ENCODE data around the gene PPP1R3G.

Gene PPP1R3G

GRCh38 chr6:5094327-5094726, 9.2 kb downstream of the PPP1R3G start:
- DNase-seq (ENCODE audit: low spot score), result no peak

GRCh38 chr6:5095236-5095635, 10.1 kb downstream of the PPP1R3G start:
- no peak for DNase-seq (ENCODE audit: low spot score)

DNA sequence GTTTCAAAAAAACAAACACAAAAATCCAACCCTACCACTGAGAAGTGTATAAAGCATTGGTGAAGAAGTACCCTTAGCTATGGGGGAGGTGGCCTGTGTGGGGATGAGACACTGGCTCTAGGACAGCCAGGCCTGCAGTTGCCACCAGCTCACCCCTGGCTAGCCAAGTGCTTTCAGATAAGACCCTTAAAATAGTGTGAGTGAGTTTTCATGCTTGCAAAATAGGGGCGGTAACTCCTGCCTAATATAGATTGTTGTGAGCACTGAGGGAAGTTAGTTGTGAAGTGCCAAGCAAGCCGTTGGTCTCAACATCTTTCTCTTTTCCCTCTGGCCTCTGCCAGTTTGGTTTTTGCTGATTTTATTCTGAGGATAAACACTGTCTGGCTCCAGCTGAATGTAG, 11.3 kb downstream of the PPP1R3G start:
- no peak for DNase-seq (ENCODE audit: low spot score)

GRCh38 chr6:5098501-5099270, 13.5 kb downstream of the PPP1R3G start:
- DNase-seq (ENCODE audit: low spot score), result no peak

- DNase-seq (ENCODE audit: low spot score), result no peak
Observed at GRCh38 chr6:5099537-5099936, 14.4 kb downstream of the PPP1R3G start.

- no peak for DNase-seq (ENCODE audit: low spot score)
Observed at GRCh38 chr6:5100806-5101205, 15.7 kb downstream of the PPP1R3G start.

DNA sequence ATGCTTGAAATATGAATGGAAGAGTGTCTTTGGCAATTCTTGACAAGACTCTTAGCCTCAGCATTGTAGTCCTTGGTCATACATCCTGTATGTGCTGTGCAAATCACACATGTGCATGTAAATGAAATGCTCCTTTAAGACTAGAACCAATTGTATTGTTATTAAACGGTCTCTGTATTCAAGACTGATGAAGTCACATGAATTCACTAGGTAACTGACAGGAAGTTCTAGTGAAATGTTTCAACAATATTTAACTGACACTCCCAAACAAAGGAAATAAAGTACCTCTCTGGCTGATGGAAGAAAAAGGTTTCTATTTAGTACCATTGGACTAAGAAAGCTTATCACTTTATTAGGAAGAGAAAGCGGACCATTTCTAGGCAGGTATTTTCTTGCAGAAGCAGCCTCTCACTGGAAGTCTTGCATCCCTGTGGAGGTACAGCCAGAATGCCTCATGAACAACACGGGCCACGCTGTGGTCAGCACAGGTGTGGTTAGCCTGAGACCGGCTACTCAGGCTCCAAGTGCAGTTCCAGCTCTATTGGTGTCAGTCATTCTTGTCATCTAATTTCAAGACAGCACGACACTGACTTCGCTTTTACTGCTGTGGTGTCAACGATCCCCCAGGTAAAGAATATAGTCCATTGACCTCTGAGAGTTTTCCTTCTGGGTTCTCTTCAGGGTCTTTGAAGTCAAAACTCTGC, 17.3 kb downstream of the PPP1R3G start:
- no peak for DNase-seq (ENCODE audit: low spot score)

DNA sequence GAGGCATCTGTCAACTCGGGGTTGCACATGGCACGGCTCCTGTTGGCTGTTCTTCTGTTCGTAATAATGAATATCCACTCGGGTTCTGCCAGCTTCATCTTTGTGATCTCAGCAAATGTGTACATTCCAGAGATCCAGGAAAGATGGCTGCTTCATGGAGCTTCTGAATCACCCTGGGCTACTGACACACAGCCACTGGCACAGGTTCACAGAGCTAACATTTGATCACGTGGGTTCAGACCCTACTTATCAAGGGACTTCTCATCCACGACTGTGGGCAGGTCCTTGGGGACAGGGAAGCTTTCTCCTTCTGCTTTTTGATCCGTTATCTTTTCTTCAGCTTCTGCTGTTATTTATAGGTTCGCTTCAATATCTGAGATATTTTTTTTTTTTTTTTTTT, 18.1 kb downstream of the PPP1R3G start:
- DNase-seq (ENCODE audit: low spot score), result no peak

GRCh38 chr6:5104667-5105066, 19.5 kb downstream of the PPP1R3G start:
- no peak for DNase-seq (ENCODE audit: low spot score)

- no peak for DNase-seq (ENCODE audit: low spot score)
Observed at GRCh38 chr6:5105146-5105545, 20.0 kb downstream of the PPP1R3G start.

- no peak for DNase-seq (ENCODE audit: low spot score)
Observed at GRCh38 chr6:5107341-5107740, 22.2 kb downstream of the PPP1R3G start.

DNA sequence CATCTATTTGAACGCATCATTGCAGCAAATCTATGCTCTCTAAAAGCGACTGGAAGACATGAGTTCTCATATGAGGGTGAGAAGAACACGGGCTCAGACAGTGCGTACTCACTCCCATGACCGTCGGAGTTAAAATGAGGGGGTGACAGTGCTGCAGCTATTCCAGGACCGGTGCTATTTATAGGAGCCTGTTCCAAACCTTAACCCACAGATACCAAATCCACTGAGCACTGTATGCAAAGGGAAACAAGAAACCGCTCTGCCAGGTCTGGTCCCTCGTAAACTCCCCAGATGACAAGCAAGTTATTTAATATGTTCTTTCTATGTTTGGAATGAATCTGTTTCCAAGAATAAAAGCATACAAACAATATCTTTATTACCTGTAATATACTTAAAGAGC, 22.9 kb downstream of the PPP1R3G start:
- DNase-seq (ENCODE audit: low spot score), result no peak

DNA sequence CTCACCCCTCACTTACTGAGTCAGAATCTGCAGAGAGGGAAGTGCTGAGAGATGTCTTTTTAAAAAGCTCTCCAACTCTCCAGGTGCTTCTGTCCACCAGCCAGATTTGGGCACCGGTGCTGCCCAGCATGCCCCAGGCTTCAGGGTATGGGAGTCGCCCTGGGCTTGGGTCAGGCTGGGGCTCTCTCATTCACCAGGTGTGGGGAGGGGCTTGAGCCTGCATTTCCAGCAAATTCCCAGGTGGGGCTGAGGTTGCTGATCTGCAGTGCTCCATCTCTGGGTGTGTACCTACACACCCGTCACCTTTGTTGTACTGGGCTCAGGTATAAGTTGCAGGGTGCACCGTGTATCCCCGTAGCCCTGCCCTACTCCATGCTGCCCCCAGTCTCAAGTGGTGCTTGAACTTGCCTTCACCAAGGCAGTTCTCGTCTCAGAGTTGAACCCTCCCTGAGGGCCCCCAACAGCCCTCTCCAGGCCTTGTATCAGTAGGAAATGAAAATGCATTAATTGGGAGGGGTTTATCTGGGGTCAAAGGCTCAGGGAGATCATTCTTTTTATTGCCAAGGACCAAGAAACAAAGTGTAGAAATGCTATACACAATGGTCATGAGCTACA, 23.5 kb downstream of the PPP1R3G start:
- no peak for DNase-seq (ENCODE audit: low spot score)

GRCh38 chr6:5109436-5109835, 24.3 kb downstream of the PPP1R3G start:
- no peak for DNase-seq (ENCODE audit: low spot score)

DNA sequence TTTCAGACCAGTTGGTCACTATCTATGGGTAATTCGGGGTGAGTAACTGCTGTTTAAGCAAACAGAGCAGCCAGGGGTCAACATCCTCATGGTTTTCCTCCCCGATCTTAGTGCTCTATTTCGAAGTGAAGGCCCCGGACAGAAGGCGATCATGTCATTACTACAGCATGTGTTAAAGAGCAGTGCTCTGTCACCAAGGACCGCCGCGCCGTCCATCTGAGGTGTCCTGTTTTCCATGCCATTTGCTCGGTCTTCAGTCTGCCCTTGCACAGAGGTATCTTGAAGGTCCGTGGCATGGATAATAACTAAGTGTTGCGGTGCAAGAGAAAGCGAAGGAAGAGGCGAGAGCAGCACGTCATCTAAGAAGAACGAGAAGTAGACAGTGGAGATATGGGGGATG, 25.1 kb downstream of the PPP1R3G start:
- no peak for DNase-seq (ENCODE audit: low spot score)

GRCh38 chr6:5111626-5112025, 26.5 kb downstream of the PPP1R3G start:
- no peak for DNase-seq (ENCODE audit: low spot score)

GRCh38 chr6:5112066-5112799, 27.1 kb downstream of the PPP1R3G start:
- no peak for DNase-seq (ENCODE audit: low spot score)

DNA sequence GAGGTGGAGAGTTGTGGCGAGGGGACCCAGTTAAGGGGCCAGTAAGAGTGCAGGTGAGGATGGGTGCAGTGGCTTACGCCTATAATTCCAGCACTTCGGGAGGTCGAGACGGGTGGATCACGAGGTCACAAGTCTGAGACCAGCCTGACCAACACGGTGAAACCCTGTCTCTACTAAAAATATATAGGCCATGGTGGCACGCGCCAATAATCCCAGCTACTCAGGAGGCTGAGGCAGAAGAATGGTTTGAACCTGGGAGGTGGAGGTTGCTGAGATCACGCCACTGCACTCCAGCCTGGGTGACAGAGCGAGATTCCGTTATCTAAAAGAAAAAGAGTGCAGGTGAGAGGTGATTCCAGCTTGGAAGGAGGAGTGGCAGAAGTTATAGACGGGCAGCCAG, 28.0 kb downstream of the PPP1R3G start:
- no peak for DNase-seq (ENCODE audit: low spot score)

DNA sequence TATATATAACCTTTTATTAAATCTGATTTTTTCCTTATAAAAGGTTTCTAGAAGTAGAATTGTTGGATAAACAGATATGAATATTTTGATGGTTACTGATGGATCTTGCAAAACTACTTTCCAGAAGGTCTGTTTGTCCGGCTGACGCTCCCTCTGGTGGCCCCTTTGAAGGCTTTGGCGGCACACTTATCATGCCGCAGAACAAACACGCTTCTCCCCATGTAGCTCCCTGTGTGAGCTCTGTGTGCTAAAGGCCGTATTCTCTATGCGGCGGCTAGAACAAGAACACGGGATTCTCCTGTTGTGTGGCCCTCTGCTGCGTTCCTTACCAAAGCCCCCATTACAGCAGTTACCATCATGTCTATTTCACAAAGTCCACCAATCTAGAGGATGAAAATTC, 30.0 kb downstream of the PPP1R3G start:
- DNase-seq (ENCODE audit: low spot score), result no peak

- DNase-seq (ENCODE audit: low spot score), result no peak
Observed at GRCh38 chr6:5116243-5116991, 31.3 kb downstream of the PPP1R3G start.

GRCh38 chr6:5119090-5119951, 34.2 kb downstream of the PPP1R3G start:
- DNase-seq (ENCODE audit: low spot score), result no peak

All from CD4-positive, alpha-beta T cell treated with Interleukin-15 for 4 hours (primary cell).